HFF-Myc (cell line): Measurements from ENCODE around the gene SLC12A7.

Experiments
- DNase-seq: peaks from one replicate; pipeline ENCODE4 v3.0.0-alpha.2; 2011; ENCODE audit warnings: low read depth; ENCODE audit errors: extremely low read depth
- H3K4me3 ChIP-seq: replicated peaks from 2 replicates; pipeline ENCODE4 v1.5.1; 2011; ENCODE audit warnings: low read depth, mild to moderate bottlenecking, control low read depth, low read length
- TF ChIP-seq, protein P1 (sequence below): IDR thresholded peaks from 2 replicates; pipeline ENCODE4 v1.5.1; 2012; ENCODE audit warnings: mild to moderate bottlenecking, low read depth, low read length, control low read depth; ENCODE audit errors: missing control alignments

Gene SLC12A7

GRCh38 chr5:1010641-1011046, 101.2 kb downstream of the SLC12A7 start:
- no peak for DNase-seq
- no peak overlapping the region for H3K4me3 ChIP-seq

GRCh38 chr5:1010181-1010510, 101.7 kb downstream of the SLC12A7 start:
- H3K4me3 ChIP-seq = no peak overlapping the region
- no peak for DNase-seq
- TF ChIP-seq, protein P1, sequence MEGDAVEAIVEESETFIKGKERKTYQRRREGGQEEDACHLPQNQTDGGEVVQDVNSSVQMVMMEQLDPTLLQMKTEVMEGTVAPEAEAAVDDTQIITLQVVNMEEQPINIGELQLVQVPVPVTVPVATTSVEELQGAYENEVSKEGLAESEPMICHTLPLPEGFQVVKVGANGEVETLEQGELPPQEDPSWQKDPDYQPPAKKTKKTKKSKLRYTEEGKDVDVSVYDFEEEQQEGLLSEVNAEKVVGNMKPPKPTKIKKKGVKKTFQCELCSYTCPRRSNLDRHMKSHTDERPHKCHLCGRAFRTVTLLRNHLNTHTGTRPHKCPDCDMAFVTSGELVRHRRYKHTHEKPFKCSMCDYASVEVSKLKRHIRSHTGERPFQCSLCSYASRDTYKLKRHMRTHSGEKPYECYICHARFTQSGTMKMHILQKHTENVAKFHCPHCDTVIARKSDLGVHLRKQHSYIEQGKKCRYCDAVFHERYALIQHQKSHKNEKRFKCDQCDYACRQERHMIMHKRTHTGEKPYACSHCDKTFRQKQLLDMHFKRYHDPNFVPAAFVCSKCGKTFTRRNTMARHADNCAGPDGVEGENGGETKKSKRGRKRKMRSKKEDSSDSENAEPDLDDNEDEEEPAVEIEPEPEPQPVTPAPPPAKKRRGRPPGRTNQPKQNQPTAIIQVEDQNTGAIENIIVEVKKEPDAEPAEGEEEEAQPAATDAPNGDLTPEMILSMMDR = peak; percentile 17

More at GRCh38 chr5:1010641-1011046, 101.2 kb downstream of the SLC12A7 start:
- TF ChIP-seq, protein P1 = no peak

DNA sequence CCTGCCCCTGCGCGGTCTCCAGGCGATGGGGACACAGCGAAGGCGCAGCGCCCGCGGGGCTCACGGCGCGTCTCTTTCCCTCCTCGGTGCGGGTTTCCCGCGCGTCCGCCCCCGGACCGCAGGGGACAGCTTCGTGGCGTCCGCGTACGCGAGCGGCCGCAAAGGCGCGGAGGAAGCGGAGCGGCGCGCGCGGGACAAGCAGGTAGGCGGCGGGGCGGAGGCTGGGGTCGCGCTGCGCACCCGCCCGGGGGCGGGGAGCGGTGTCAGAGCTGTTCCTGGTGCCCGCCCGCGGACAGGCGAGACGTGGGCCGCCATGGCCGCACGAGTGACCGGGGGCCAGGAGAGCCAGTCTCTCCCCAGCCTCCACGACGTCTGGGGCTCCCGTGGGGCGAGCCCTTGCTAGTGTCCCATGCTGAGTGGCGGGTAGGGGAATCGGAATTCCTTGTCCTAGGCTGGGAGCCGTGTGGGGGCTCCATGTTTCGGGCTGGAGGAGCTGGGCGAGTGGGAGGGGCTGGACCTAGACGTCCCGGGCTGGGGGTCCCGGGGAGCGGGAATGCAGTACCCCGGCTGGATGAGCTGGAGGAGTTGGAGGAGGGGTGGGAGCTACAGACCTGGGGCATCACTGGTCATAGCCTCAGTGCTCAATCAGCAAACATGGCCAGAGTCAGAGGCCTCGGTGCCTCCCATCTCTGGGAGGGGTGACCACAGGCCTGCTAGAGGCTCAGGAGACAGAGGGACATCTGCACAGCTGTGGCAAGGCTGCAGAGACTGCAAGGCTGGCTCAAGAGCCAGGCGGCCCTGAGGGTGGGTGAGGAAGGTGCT, 102.3 kb downstream of the SLC12A7 start:
- no peak for DNase-seq
- TF ChIP-seq, protein P1 = no peak
- peak overlapping the region; percentile 15; the same call in 1 of the 2 replicates for H3K4me3 ChIP-seq

GRCh38 chr5:1008451-1009358, 103.2 kb downstream of the SLC12A7 start, which contains the start of gene NKD2:
NKD2 (plus strand) TSS chr5:1008802; CDS start chr5:1009058, 256 bp downstream.
- TF ChIP-seq, protein P1 = peak; percentile 51
- peak within 1 kb of the TSS; percentile 15; the same call in 1 of the 2 replicates for H3K4me3 ChIP-seq
- DNase-seq = no peak

DNA sequence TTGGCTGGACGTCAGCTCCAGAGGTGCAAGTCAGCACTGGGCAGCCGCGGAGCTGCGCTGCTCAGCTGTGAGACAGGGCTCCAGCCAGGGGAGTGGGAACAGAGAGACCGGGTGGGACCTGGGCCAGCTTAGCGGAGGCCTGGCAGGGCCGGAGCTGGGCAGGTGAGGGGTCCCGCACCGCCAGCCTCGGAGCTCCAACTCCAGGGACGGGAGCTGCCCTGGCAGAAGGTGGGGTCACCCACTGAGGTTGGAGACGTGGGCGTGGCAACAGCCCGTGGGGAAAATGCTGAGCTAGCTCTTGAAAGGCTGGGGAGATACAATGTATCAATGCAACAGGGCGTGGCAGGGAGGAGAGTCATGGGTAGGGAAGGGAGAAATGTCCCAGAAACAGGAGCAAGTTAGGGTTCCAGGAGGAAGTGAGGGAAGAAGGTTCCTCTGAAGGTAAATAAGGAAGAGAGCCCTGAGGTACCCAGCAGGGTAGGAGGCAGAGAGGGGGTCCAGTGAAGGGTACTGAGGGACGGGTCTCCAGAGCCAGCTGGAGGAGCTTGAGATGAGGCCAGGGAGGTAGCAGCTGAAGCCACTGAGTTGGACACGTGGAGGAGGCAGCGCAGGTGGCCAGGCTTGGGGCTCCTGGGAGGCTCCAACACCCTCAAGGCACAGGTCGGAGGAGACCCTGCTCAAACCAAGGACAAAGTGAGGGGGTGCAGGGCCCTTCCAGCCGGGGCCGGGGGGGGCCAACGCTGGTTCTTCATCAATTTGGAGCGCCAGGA, 104.0 kb downstream of the SLC12A7 start:
- TF ChIP-seq, protein P1 = no peak
- H3K4me3 ChIP-seq = no peak overlapping the region
- DNase-seq = no peak

GRCh38 chr5:1007221-1007680, 104.6 kb downstream of the SLC12A7 start:
- TF ChIP-seq, protein P1 = no peak
- DNase-seq = no peak
- no peak overlapping the region for H3K4me3 ChIP-seq
